ENCODE measurements around the gene KDM5D.
A peak's percentile ranks its signal among the peaks of the same experiment; 100 is the strongest.

KDM5D gene

DNA sequence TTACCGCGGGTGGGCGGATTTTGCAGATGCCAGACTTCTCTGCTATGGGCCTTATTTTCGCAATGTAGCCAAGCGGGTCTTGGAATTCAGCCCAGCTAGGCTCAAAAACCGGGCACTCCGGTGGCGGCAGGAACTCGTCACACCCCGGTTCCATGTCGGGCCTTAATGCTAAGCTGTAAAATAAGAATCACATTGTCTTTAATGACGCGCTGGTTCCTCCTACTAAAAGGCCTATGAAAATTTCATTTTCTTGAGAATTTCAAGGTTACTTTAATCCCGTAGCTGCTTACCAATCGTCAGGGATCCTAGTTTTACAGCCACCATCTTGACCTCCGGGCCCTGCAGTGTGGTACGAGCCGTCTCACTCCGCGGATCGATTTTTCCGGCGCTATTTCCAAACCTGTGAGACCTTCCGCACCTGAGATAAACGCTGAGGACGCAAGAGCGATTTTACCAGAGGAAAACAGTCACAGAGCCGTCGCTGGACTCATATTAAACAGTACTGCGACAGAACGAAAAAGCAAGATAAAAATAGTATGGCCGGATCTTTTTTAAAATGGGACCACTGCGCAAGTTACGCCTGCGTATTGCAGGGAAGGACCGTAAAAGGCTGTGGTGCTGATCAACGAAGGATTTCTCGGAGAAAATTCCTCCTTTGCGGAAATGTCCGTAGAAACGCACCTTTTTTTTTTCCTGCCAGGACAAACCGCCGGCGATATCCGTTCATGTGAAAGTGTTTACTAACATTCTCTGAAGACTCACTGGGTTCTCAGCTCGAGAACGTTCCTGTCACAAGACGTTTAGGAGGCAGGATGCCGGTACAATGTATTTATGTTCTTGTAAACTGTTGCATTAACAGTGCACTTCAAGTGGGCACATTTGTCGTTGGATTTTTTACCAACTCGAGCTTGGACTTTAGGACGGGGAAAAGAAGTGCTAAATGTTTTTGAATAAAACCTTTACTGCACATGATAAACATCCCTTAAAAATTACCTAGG lies at the start of gene KDM5D:
Gene KDM5D (minus strand): TSS at position 346 of the 998 bp plus-strand sequence. CDS start 192 bp downstream, at position 154.
- peak in 3 of 4 experiments; percentile 17 to 46 (median 35) for DNase-seq (ENCODE audit: low read depth in 4 of 4, low spot score in 1 of 4)

DNA sequence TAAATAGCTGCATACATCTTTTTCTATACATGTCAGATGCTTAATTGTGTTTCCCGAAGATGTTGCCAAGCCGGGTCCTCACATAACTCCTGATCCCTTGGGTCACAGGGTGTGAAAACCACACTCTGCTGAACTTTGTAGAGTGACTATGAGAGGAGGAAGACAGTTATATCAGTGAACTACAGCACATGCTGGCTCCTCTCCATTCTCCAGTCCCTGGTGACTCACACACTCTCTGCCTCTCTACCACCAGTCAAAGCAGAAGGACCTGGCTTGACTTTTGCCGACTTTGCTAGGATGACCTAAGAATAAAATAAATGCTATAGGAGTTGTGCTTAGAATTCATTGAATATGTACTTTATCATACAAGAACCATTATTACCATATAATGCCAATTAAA lies 23.8 kb upstream of the KDM5D start:
- DNase-seq (ENCODE audit: low read depth in 4 of 4, low spot score in 1 of 4), result no peak

DNA sequence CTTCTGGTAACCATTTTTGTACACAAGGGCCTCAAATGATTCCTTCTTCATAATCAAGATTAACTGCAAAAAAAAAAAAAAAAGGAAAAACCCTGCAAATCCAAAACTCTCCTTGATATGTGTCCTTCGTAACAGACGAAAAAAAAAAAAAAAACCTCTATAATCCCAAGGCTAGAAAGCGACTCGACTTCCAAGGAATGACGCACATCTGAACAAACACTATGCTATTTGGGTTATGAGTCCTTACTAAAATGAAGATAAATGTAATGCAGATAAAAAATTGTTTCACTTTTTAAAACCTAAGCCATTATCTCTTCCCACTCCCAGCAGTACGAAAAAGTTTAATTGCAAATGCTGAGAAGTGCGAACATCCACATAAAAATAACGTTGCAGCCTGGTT lies 1.2 kb downstream of the KDM5D start:
- DNase-seq (ENCODE audit: low read depth in 4 of 4, low spot score in 1 of 4), result no peak

DNA sequence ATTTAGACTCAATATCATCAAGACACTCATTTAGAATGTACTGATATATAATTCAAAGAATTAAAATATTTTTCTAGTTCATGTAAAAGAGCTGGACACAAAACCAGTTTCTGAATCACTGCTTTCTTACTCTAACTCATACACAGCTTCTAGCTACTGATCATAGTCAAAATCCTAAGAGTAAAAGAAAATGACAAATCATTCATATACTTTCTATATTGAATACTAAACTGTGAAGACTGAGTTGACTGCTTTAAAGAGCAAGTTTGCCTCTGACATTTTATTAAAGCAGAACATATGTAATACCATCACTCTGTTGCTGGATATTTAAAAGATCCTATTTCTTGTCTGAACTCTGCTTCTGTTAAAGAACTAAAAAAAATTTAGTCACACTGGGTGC lies 2.4 kb downstream of the KDM5D start:
- no peak for DNase-seq (ENCODE audit: low read depth in 4 of 4, low spot score in 1 of 4)

DNA sequence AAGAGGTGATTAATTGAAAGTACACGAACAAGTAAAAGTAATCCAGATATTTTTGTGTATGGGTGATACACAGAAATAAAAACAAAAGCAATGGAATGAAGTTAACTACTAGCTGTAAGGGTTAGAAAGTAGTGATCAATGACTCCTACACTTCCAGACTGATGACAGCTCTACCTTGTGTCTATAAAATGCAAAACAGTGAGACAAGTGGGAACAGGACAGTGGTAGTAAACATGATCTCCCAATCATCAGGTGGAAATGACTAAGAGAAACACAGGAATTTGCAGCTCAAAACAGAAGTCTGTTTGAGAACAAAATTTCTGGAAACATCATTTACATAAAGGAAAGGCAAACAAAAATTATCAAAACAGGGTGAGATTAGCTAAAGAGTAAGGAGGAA lies 10.1 kb downstream of the KDM5D start:
- DNase-seq (ENCODE audit: low read depth in 4 of 4, low spot score in 1 of 4), result no peak

DNA sequence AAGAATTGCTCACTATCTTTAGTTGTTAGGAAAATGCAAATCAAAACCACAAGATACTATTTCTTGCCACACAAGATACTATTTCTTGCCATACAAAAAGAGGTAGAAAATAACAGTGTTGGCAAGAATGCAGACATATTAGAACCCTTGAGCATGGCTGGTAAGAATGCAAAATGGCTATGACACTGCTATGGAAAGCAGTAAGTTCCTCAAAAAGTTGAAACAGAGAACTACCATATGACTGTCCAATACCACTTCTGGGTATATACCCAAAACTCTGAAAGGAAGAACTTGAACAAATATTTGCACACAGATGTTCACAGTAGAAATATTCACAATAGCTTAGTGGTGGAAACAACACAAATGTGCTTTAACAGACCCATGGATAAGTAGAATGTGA lies 26.6 kb downstream of the KDM5D start:
- DNase-seq (ENCODE audit: low read depth in 4 of 4, low spot score in 1 of 4), result no peak

DNA sequence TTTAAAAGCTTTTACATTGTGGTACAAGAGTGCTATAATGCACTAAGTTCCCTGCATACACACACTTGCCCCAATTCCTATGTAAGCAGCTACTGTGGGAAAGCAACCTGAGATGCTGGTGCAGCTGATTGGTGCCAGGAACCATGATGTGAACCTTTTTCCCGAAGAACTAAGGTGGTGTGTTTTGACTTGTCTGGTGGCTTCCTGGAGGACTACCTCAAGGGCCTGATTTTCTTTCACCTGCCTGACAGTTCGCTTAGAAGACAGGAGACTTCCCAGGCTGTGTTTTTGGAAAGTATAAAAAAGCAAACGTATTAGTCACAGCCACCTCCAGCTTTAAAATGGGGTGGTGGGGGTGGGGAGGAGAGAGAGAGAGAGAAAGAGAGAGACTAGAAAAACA lies 27.4 kb downstream of the KDM5D start:
- DNase-seq (ENCODE audit: low read depth in 4 of 4, low spot score in 1 of 4), result no peak

DNA sequence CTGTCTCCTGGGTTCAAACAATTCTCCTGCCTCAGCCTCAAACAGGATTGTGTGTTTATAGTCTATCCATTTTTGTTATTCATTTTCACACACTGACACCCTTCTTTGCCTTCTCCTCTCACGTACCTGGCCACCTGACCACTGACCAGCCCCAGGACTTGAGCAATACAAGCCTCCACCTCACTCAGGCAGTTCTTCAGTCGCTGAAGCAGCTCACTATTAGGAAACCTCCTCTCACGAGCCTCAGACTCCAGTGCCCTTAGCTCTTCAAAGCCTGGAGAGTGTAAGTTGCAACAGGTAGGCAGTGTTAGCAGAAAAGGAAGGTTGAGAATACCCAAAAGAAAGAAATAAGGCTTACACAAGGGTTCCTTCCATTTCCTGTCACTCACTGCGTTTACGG lies 29.3 kb downstream of the KDM5D start:
- no peak for DNase-seq (ENCODE audit: low read depth in 4 of 4, low spot score in 1 of 4)

DNA sequence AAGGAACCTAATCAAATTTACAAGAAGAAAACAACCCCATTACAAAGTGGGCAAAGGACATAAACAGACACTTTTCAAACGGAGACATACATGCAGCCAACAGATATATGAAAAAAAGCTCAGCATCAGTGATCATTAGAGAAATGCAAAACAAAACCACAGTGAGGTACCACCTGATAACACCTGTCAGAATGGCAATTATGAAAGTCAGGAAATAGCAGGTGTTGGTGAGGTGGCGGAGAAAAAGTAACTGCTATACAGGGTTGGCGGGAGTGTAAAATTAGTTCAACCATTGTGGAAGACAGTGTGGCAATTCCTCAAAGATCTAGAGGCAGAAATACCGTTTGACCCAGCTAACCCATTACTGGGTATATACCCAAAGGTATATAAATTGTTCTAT lies 31.1 kb downstream of the KDM5D start:
- no peak for DNase-seq (ENCODE audit: low read depth in 4 of 4, low spot score in 1 of 4)

DNA sequence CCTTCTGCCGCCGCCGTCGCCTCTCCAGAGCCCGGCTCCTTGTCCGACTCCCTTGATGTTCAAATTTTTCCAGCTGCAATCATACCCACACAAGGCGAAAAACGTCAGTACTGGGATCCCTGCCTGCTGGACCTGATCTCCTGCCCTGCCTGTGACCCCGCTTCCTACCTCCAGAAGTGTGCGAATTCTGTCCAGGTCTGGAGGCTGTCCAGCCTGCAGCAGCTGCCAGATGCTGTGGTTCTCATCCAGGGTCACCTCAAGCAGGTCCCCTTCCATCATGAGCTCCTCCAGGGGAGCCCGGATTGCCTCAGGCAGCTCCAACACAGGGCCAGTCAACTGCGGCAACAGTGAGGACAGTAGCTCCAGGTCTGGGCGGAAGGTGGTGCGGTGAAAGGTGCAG lies 38.3 kb downstream of the KDM5D start:
- DNase-seq (ENCODE audit: low read depth in 4 of 4, low spot score in 1 of 4), result no peak

DNA sequence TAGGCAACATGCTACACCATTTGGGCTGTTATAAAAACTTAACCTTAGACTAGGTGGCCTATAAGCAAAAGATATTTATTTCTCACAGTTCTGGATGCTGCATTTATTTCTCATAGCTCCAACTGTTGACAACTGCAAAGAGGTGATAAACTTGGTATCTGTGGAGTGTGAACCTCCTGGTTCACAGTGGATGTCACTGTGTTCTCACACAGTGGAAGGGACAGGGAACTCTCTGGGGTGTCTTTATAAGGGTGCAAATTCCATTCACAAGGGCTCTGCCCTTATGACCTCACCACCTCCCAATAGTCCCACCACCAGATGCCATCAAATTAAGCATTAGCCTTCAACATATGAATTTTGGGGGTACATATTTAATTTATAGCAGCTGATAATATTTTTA lies 46.0 kb downstream of the KDM5D start:
- no peak for DNase-seq (ENCODE audit: low read depth in 4 of 4, low spot score in 1 of 4)

DNA sequence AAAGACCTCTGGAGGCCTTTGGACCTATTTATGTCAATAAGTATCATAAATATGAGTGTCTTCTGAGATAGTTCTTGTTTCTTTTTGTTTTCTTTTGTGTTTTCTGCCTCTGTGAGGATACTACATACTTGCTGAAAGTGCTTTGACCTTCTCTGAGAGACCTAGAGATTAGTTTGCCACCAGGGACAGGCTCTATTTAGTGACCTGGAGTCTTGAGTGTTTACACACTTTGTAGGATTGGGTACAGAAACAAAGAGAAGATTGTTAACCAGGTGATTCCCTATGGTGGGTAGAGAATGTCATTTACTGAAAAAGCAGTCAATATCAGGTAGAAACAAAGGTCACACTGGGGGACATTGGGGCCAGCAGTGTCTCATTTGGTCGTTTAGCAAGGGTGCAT lies 63.7 kb downstream of the KDM5D start:
- no peak for DNase-seq (ENCODE audit: low read depth in 4 of 4, low spot score in 1 of 4)

Data from stimulated activated CD4-positive, alpha-beta T cell treated with anti-CD3 and anti-CD28 coated beads, Interleukin-1b, Interleukin-23, amount 100 ng/mL, for 24 hours (primary cell).